Myocyte (in vitro differentiated cells): Measurements from ENCODE around the gene STAT4. TPM values are rescaled to one million over a fixed set of nuclear protein-coding genes. Genes with fewer than 3 reads are reported as not detected.

Source experiments
- DNase-seq: peaks from one replicate; pipeline ENCODE4 v3.0.0-alpha.2; 2012; ENCODE audit warnings: low read depth
- total RNA-seq: library from RNA; depleted of rRNA; stranded (reverse); fragments of >200 nt; gene quantifications from 2 replicates; pipeline ENCODE4 v1.2.3, GENCODE V29; 2014

Gene STAT4
- total RNA-seq, 1 donor from 2014 or later, result 1.1 TPM

DNA sequence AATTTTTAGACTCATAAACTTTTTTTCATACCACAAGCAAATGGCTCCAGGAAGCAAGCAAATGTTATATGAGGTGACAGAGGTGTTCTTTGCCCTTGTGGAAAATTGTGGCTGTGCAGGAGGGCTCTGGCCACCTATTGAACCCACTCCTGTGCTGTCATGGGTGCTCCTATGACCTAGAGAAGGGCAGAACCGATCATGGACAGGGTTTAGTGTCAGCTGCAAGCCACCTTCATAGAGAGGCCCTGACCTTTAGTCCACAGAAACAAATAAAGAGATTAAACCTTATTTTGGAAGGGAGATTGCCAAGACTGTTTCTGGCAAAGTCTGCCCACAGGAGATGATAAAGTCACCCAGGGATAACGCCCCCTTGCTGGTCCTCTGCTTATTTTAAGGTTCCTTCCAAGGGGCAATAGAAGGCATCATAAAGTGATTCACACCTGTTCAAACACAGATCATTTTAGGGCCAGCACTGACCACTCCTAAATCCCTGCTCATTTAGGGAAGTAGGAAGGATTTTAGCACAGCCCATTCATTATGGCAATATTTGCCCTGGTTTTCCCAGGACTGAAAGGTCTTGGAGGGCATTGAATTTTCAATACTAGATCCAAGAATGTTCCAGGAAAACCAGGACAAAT lies 26.1 kb upstream of the STAT4 start:
- no peak for DNase-seq

- DNase-seq, result no peak
These were observed 25.5 kb upstream of the STAT4 start for GRCh38 chr2:191176305-191176704.

DNA sequence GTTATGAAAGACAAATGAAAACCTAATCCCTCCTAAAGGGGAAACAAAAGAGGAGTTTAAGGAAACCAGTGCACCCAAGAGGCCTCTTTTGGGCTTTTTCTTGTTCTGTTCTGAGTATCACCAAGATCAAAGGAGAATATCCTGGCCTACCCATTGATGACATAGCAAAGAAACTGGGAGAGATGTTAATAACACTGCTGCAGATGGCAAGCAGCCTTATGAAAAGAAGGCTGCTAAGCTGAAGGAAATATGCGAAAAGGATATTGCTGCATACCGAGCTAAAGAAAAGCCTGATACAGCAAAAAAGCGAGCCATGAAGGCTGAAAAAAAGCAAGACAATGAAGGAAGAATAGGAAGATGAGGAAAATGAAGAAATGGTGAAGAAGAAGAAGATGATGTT lies 23.6 kb upstream of the STAT4 start:
- DNase-seq, result no peak

GRCh38 chr2:191173206-191173605 lies 22.4 kb upstream of the STAT4 start:
- no peak for DNase-seq

DNA sequence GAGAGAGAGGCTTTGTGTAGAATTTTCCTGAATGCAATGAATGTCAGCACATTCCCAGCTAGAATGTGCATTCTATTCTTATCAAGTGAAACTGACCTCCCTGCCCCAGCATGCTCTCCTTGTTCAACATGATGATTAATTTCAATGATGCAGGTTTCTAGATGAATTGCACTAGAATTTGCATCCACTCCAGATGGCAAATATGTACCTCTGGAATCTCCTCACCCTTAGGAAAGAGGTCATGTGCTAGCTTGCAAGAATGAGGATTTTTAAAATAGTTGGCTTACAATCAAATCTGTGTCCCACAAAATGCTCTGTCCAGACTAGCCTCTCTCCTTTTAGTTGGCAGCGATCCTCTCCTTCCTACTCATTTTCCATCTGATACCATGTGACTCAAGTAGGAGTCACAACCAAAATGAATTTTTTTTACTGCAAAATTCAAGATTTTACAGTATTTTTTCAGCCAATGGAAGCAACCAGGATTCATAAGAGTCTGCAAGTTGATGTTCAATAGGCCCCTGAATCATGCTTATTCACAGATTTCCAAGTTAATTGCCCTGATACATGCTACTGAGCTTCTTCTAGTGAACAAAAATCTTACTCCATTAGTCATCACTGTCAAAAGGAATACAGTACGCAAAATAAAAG lies 21.0 kb upstream of the STAT4 start:
- DNase-seq, result peak; percentile 74

DNA sequence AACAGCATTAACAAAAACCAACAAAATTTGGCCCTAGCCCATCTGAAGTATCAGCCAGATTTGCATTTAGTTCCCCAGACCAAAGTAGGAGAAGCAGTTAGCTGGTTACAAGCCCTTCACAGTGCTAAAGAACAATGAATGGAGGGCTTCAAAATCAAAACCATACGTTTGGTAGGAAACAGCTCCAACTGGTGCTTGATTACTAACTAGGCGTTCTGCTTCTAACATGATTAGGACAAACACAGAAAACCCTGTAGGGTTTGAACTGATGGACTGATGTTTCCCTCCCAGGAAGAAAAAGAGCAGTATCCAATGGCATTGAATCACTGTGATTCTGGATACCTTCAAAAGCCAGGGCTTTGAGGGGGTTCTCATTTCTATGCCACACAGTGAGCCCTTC lies 20.5 kb upstream of the STAT4 start:
- no peak for DNase-seq

GRCh38 chr2:191170773-191171172 lies 20.0 kb upstream of the STAT4 start:
- DNase-seq, result no peak

DNA sequence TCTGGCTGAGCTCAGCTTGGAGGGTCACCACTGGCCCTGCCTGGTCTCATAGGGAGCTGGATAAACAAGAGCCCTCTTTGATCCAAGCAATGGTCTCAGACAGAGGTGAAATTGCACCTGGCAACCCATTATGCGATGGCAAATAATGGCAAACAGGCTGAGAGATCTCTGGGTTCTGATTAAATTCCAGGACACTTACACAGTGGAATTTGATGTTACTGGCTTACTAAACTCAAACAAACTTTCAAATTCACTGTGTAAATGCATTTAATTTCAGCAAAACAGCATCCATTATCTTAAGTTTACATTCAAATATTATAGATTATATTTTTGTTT lies 19.5 kb upstream of the STAT4 start:
- DNase-seq, result no peak

DNA sequence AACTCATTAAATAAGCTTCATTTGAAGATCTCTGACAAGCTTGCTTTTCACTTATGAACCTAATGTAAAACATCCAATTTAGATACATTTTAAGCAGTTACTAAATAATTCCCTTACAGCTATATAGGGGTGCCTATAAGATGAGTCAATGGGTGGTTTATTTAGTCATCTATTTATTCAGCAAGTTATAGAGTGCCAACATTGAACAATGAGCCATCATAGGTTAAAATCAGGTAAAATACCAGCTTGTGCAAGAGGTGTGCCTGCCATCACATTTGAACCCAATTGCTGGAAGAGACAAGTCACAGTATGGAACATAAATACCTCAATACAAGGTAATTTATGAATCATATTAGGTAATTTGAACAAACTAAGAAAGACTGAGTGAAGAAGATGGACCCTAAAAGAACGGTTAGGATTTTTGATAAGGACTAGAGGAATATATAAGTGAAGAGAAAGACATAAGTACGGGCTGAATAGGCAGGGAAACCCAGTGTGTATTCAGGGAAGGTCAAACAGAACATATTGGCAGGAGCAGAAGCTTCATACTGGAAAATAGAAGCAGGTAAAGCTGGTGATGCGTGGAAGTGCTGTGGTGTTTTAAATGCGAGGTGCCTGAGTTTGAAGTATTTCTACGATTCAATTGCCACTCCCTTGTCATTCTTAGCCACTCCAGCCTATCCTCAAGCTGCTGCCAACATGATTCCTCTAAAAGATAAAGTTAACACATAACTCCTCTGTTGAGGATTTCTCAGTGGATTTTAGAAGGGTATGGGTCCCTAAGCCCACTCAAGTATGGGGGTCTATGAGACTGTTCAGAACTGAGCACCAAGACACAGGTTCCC lies 18.9 kb upstream of the STAT4 start:
- DNase-seq, result no peak

DNA sequence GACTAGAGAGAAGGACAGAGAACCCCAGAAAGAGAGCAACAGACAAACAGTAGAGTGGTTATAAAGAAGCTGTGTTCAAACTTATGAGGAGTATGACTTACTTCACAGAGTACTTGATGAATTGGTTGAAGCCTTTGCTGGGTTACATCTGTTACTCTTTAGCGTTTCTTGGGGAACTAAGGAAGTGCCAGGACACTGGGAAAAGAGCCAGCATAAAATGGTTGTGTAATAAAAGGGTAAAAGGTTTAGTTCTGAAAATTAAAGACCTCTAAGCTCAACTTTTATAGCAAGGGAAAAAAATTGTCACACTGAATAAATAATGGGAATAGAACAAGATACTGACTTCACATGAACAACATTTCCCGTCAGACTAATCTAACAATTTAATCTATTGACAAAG lies 17.0 kb upstream of the STAT4 start:
- peak; percentile 81 for DNase-seq

DNA sequence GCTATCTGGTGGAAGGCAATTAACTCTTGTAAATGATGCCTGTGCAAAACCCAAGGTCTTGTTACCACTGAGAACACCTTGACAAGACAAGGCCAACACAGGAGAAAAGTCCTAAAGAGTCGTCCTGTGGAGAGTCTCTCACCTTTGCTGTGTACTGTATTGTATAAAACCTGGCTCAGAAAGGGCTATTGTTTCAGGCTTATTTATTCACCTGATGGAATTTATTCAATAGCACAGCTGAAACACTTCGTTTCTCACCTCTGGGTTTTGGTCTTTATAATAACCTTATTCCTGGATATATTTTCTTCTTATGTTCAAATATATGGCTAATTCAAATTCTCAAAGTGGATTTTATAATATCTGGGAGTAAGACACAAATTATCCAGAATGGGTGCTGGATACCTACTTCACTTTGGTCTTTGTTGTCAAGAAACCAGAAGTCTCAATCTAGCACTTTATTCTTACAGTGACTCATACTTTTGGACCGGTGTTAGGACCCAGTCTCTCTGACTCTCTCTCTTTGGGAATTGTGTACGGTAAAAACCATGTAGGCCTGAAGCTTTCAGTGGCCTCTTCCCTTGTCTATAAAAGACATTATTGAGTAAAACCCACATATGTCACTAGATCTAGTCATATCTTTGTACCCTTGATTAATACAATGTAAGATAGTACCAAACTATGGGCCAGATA lies 16.1 kb upstream of the STAT4 start:
- DNase-seq, result no peak

- DNase-seq, result peak; percentile 78
These were observed 15.4 kb upstream of the STAT4 start for GRCh38 chr2:191166111-191166755.

DNA sequence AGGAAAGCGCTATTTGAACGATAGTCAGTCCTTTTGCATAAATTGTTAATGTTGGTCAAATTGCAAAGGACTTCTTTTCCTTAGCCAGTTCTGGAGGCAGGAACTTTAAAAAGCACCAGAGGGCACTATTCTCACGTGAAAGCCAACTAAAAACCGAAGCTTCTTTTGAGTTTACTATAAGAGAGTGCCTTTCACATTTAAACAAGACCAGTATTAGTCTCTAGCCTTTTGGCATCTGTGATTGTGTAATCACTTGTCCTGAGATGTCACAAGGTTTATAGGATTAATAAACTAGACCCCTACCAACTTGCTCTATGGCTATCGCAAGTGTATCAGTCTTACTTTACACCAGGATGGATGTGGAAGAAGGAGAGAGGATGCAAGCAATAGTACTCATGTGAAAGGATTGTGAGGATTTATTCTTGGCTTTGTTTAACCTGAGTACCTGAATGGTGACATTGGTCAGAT lies 14.4 kb upstream of the STAT4 start:
- DNase-seq, result peak; percentile 55

DNA sequence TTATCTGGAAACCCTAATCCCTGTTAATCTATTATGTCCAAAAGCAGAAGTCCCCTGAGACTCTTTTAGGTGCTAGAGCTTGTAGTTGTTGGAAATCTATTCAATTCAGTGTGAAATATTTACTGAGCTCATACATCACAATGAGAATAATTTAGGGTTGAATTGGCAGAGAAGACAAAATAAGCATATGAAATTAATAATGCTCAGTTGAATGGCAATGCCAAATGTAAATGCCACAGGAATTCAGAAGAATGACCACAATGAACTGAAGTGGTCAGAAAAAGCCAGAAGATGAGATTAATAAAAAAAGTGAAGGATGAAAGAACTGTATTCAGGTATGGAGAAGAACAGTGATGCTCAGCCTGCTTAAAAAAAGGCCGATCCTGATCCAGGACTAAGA lies 8.0 kb upstream of the STAT4 start:
- no peak for DNase-seq

DNA sequence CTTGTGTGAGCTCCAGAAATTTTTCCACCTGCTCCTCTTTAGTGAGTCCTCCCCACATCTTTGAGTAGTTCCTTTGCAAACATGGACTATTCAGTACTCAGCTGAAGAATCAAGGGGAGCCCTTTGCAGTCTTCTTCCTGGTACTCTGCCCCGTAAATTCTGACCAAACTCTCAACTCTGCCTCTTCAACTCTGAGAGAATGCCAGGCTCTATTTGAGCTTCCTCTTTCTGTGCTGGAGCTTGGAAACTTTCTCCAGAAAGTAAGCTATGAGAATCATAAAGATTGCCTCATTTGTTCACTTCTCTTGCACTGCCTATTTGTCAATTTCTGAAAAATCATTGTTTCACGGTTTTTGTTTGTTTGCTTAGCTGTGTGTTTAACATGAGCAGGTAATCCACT lies 7.4 kb upstream of the STAT4 start:
- DNase-seq, result no peak

DNA sequence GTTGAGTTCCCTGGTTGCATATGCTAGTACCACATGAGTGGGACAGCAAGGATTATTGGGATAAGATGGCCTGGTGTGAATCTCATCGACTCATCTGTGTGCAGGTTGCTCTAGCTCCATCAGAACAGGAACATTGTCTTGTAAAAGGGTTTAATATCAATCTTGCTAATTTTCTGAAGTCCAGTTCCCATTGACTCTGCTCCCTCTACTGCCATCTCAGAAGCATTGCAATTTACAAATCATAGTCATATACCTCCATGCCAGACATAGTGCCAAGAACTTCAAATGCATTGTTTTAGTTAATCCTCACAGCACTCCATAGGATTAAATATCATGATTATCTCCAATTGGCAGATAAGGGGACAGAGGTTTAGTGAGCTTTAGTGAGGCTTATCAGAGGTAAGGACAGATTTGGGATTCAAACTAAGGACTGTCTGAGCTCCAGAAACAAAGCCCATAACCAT lies 4.8 kb upstream of the STAT4 start:
- peak; percentile 35 for DNase-seq

DNA sequence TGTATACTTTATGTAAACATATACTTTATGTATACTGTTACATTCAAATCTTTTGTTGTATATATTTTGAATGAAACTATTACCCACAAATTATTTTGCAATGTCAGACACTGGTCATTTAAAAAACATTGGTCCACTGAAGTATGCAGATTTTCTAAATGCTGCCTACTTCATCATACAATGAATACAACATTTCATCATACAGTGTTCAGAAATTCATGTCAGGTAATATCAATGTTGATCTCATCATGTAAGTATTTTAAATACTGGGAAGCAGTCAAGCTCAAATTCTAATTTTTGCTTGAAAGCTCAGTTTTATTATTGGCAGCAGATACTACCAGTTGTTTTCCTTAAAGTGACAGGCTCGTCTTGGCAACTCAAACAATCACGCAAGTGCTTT lies 2.9 kb upstream of the STAT4 start:
- no peak for DNase-seq

DNA sequence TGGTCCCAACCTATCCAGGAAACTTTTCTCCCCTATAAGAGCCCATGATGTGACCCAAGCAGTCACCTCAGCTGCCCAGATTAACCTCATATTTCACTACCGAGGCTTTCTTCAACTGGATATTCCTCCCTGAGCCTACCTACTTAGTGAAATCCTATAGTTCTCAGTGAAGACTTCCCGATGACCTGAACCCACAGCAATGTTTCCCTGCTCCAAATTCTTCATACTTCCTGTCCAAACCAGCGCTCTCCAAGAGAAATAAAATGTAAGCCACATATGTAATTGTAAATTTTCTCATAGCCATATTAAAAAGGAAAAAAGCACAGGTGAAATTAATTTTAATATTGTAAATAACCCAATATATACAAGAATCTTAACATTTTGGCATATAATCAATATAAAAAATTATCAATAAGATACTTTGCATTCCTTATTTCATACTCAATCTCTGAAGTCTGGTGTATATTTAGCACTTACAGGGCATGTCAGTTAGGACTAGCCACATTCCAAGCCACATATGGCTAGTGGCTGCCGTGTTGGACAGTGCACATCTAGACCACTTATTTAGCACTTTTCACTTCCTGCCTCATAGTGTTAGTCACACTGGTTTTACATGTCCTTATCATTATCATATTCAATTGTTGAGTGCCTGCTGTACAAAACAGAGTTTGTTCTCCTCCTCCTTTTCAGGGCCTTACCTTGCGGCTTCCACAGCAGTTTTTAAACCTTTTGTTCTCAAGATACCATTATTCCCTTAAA lies 1.9 kb upstream of the STAT4 start:
- DNase-seq, result peak; percentile 67

- no peak for DNase-seq
These were observed 537 bp upstream of the STAT4 start for GRCh38 chr2:191151331-191151730.

DNA sequence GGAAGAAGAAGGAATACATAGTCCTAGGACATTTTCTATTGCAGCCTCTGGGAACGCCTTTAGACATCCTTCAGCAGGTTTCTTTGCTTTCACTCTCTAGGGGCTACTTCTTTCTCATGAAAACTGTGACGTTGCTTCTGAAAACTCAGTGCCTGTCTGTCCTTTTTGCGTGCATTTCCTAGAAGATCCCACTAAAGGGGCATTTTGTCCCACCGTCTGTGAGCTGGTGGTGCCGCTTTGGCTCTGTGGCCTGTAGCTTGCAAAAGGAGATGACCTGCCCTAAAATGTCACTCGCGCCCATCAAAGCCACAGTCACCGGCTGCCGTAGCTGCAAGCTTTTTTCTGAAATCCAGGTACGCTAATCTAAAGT lies 579 bp downstream of the STAT4 start:
- DNase-seq, result no peak

DNA sequence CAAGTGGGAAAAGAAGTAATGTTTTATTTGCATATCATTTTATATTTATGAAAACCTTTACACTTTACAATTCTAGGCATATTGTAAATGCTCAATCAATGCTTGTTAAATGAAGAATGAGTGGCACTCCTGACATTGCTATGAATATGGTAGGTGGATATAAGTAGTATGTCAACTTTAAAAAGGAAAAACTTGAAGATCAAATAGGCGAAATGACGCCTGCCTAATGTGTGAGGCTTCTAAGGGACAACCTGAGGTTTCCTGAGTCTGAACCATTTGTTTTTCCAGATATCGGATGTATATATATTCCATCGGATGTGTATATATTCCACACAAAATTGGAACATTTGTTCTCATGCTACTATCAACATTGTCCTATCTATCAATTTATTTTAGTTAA lies 1.4 kb downstream of the STAT4 start:
- DNase-seq, result no peak
